Mammary epithelial cell (primary cell): Measurements from ENCODE around the gene CADM4.

Experiments
- CTCF ChIP-seq, 2 donors: IDR thresholded peaks in 1 of 2; conservative IDR thresholded peaks in 1 of 2; 2 replicates each; pipeline ENCODE4 v1.5.1; 2011 to 2012; ENCODE audit warnings: inconsistent platforms in 2 of 2, low read length in 2 of 2, mild to moderate bottlenecking in 2 of 2, control low read depth in 1 of 2, low read depth in 1 of 2; ENCODE audit not compliant: insufficient read depth in 1 of 2; ENCODE audit errors: extremely low read depth in 1 of 2
- EZH2 ChIP-seq: IDR thresholded peaks from 2 replicates; pipeline ENCODE4 v1.6.1; 2012; ENCODE audit warnings: low read length, inconsistent platforms, borderline replicate concordance

- no peak for TF ChIP-seq CTCF (conservative IDR thresholded peaks at IDR 0.05 in 1 of 2, IDR thresholded peaks at IDR 0.05 in 1 of 2; ENCODE audit: extremely low read depth in 1 of 2, insufficient read depth in 1 of 2, low read depth in 1 of 2, low read length in 2 of 2)
- TF ChIP-seq EZH2, result no peak
These were observed 33.6 kb downstream of the CADM4 start for GRCh38 chr19:43605875-43606568.
